ENCODE results near the gene TTC7B. TPM values are rescaled to one million over a fixed set of nuclear protein-coding genes. Genes with fewer than 3 reads are reported as not detected.

Gene TTC7B
- total and polyA plus RNA-seq, 9 of the 15 experiments (the other 6 are each of a cell fraction or from before 2014, with no cell fraction given): 2.2 to 77.2 (median 36.7) TPM

DNA sequence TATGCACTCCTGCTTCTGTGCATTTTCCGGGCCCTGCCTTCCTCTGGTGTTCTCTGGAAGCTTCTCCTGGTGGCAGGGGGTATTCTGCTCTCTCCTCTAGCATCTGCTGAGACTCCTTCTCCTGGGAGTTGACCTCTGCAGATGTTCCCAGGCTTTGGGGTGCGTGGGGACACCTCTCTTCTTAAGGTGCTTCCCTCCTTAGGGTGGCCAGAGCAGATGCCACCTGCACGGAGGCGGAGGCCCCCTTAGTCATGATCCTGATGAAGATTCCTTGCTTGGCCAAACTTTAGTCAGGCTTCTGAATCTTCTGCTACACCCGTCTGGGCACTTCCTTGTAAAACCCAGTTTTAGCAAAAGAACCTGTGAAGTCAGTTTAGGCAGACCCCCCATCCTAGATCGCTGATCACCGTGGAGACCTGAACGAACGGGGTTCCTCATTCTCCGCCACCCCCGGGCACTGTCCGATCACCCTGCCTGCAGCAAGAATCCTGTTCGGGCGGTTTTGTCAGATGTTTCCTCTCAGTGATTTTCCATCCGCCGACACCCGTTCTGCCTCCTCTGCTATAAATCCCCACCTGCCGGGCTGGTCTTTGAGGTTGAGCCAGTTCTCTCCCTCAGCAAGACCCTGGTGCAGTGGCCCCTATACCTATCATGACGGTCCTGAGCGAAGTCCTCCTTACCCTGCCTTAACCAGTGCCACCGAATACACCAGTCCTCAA, 307.5 kb downstream of the TTC7B start (continued):
- no peak for TF ChIP-seq SUPT5H (IDR thresholded peaks at IDR 0.05)
- TF ChIP-seq, protein P1, sequence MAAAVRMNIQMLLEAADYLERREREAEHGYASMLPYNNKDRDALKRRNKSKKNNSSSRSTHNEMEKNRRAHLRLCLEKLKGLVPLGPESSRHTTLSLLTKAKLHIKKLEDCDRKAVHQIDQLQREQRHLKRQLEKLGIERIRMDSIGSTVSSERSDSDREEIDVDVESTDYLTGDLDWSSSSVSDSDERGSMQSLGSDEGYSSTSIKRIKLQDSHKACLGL (CRISPR knock-in tag; IDR thresholded peaks at IDR 0.05; ENCODE audit: borderline replicate concordance, poor library complexity, severe bottlenecking): no peak
- TF ChIP-seq KLF6 (CRISPR knock-in tag; IDR thresholded peaks at IDR 0.05; ENCODE audit: borderline replicate concordance): no peak
- no peak for TF ChIP-seq HNRNPUL1 (IDR thresholded peaks at IDR 0.05; ENCODE audit: low read length)
- TF ChIP-seq, protein P2, sequence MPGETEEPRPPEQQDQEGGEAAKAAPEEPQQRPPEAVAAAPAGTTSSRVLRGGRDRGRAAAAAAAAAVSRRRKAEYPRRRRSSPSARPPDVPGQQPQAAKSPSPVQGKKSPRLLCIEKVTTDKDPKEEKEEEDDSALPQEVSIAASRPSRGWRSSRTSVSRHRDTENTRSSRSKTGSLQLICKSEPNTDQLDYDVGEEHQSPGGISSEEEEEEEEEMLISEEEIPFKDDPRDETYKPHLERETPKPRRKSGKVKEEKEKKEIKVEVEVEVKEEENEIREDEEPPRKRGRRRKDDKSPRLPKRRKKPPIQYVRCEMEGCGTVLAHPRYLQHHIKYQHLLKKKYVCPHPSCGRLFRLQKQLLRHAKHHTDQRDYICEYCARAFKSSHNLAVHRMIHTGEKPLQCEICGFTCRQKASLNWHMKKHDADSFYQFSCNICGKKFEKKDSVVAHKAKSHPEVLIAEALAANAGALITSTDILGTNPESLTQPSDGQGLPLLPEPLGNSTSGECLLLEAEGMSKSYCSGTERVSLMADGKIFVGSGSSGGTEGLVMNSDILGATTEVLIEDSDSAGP (CRISPR knock-in tag; IDR thresholded peaks at IDR 0.05): no peak
- TF ChIP-seq ZNF668 (CRISPR knock-in tag; IDR thresholded peaks at IDR 0.05): no peak

DNA sequence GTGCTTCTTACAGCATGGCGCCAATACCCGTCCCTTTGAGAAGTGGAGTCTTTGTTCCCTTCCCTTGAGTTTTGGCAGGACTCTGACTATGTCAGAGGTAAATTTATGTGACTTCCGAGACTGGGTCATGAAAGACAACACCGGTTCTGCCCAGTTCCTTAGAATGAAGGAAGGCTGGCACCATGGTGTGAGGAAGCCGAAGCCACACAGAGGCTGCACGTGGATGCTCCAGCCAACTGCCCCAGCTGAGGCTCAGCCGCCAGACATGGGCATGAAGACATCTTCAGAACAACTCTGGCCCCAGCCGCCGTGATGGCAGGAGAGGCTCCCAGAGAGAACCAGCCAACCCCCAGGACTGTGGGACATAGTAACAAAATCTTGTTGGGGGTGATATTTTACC, 308.2 kb downstream of the TTC7B start:
- intact Hi-C loops (cut with micrococcal nuclease) (no loop called here), in situ Hi-C loops (cut with MboI) (no loop called here)
- CTCF ChIA-PET (ENCODE audit: low intra/inter-chr PET ratio): no interaction called here
- no peak overlapping the region for H3K27ac ChIP-seq (ENCODE audit: extremely low read depth, low read depth, low read length)
- no peaks in the 10 kb centered on the region for H3K36me3 ChIP-seq (ENCODE audit: control insufficient read depth, insufficient read depth, low read length)
- BruUV-seq (replicated peaks): no TSS peak
- no peak for TF ChIP-seq EWSR1 (IDR thresholded peaks at IDR 0.05; ENCODE audit: borderline replicate concordance, low read depth, partially characterized antibody)
- no peak for TF ChIP-seq NUFIP1 (IDR thresholded peaks at IDR 0.05; ENCODE audit: partially characterized antibody)
- TF ChIP-seq, protein P3, sequence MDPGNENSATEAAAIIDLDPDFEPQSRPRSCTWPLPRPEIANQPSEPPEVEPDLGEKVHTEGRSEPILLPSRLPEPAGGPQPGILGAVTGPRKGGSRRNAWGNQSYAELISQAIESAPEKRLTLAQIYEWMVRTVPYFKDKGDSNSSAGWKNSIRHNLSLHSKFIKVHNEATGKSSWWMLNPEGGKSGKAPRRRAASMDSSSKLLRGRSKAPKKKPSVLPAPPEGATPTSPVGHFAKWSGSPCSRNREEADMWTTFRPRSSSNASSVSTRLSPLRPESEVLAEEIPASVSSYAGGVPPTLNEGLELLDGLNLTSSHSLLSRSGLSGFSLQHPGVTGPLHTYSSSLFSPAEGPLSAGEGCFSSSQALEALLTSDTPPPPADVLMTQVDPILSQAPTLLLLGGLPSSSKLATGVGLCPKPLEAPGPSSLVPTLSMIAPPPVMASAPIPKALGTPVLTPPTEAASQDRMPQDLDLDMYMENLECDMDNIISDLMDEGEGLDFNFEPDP (CRISPR knock-in tag; IDR thresholded peaks at IDR 0.05): no peak
- TF ChIP-seq NRF1 (conservative IDR thresholded peaks at IDR 0.05 in 1 of 2, IDR thresholded peaks at IDR 0.05 in 1 of 2): no peak
- TF ChIP-seq, protein P4, sequence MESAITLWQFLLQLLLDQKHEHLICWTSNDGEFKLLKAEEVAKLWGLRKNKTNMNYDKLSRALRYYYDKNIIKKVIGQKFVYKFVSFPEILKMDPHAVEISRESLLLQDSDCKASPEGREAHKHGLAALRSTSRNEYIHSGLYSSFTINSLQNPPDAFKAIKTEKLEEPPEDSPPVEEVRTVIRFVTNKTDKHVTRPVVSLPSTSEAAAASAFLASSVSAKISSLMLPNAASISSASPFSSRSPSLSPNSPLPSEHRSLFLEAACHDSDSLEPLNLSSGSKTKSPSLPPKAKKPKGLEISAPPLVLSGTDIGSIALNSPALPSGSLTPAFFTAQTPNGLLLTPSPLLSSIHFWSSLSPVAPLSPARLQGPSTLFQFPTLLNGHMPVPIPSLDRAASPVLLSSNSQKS (CRISPR knock-in tag; IDR thresholded peaks at IDR 0.05): no peak
- TF ChIP-seq ZNF384 (IDR thresholded peaks at IDR 0.05; ENCODE audit: low read depth, low read length): no peak
- no peak for TF ChIP-seq PRMT5 (CRISPR knock-in tag; IDR thresholded peaks at IDR 0.05)
- TF ChIP-seq, protein P5, sequence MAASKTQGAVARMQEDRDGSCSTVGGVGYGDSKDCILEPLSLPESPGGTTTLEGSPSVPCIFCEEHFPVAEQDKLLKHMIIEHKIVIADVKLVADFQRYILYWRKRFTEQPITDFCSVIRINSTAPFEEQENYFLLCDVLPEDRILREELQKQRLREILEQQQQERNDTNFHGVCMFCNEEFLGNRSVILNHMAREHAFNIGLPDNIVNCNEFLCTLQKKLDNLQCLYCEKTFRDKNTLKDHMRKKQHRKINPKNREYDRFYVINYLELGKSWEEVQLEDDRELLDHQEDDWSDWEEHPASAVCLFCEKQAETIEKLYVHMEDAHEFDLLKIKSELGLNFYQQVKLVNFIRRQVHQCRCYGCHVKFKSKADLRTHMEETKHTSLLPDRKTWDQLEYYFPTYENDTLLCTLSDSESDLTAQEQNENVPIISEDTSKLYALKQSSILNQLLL (CRISPR knock-in tag; IDR thresholded peaks at IDR 0.05; ENCODE audit: borderline replicate concordance): no peak
- WGBS (ENCODE audit: insufficient coverage, low coverage, missing lambda C conversion rate): 37% methylated on average over 7 of the region's 9 CpGs
- H3K4me3 ChIP-seq: no peak overlapping the region
- H3K79me2 ChIP-seq (ENCODE audit: control insufficient read depth, insufficient read depth, low read length): no peaks in the 10 kb centered on the region
- POLR2A ChIA-PET: no interaction called here
- H4K20me1 ChIP-seq (replicated peaks; ENCODE audit: control insufficient read depth, insufficient read depth, low read length): no peaks in the 10 kb centered on the region
- H3K4me1 ChIP-seq (replicated peaks in 1 of 2; ENCODE audit: control insufficient read depth in 2 of 2, insufficient read depth in 2 of 2, low read length in 2 of 2): peaks cover 0 to 5% of the 10 kb centered on the region in 2 experiments; a peak in 2 of 5 replicates
- no peak overlapping the region for H2AFZ ChIP-seq (ENCODE audit: low read depth, low read length)
- H3K9me3 ChIP-seq (replicated peaks; ENCODE audit: control insufficient read depth, insufficient read depth, low read depth, low read length): no peaks in the 10 kb centered on the region
- no peak overlapping the region for H3K9ac ChIP-seq (ENCODE audit: insufficient read depth in 1 of 2, low read depth in 2 of 2, low read length in 2 of 2)
- H3K9me1 ChIP-seq (ENCODE audit: control insufficient read depth, insufficient read depth, low read length): no peaks in the 10 kb centered on the region
- no peak for ATAC-seq
- FAIRE-seq: no peak
- H3K27me3 ChIP-seq (ENCODE audit: control insufficient read depth in 2 of 2, insufficient read depth in 2 of 2, low read length in 2 of 2): peaks cover 0 to 17% of the 10 kb centered on the region in 2 experiments; a peak in 2 of 5 replicates
- no peak overlapping the region for H3K4me2 ChIP-seq (ENCODE audit: insufficient read depth, low read length)
- DNase-seq (ENCODE audit: extremely low read depth in 1 of 4, low spot score in 3 of 4): no peak

Data from K562 (cell line).